ENCODE measurements around the gene P4HTM.
A peak's percentile ranks its signal among the peaks of the same experiment; 100 is the strongest.

Gene P4HTM

GRCh38 chr3:49012441-49013017 lies 22.5 kb downstream of the P4HTM start:
- DNase-seq = peak; percentile 12

- no peak for DNase-seq
These were observed 23.2 kb downstream of the P4HTM start for GRCh38 chr3:49013113-49013737.

- peak; percentile 72 for DNase-seq
These were observed 24.0 kb downstream of the P4HTM start for GRCh38 chr3:49013738-49014660.

GRCh38 chr3:49015072-49015471 lies 25.0 kb downstream of the P4HTM start:
- no peak for DNase-seq

- no peak for DNase-seq
These were observed 25.7 kb downstream of the P4HTM start for GRCh38 chr3:49015765-49016164.

GRCh38 chr3:49016414-49017228 lies 26.6 kb downstream of the P4HTM start:
- no peak for DNase-seq

- DNase-seq = peak; percentile 44
These were observed 27.4 kb downstream of the P4HTM start for GRCh38 chr3:49017229-49017970.

GRCh38 chr3:49017971-49018706 lies 28.1 kb downstream of the P4HTM start, which contains the start of gene DALRD3:
TSS of gene DALRD3 (minus strand) at chr3:49018580. CDS start at chr3:49018564, 16 bp downstream.
- DNase-seq = peak; percentile 69

- no peak for DNase-seq
These were observed 28.6 kb downstream of the P4HTM start for GRCh38 chr3:49018707-49019006.

GRCh38 chr3:49019941-49020329 lies 29.9 kb downstream of the P4HTM start:
- peak; percentile 41 for DNase-seq

- DNase-seq = peak; percentile 55
These were observed 30.5 kb downstream of the P4HTM start for GRCh38 chr3:49020330-49021212.

GRCh38 chr3:49021213-49021812 lies 31.3 kb downstream of the P4HTM start:
- DNase-seq = peak; percentile 94

- DNase-seq = peak; percentile 90
These were observed 32.0 kb downstream of the P4HTM start, which contains the start of gene NDUFAF3 for GRCh38 chr3:49021813-49022687. TSS of gene NDUFAF3 (plus strand) at chr3:49022121. CDS start at chr3:49022145, 24 bp downstream.

- peak; percentile 44 for DNase-seq
These were observed 32.7 kb downstream of the P4HTM start for GRCh38 chr3:49022688-49023171.

- no peak for DNase-seq
These were observed 33.7 kb downstream of the P4HTM start for GRCh38 chr3:49023775-49024174.

GRCh38 chr3:49024449-49024848 lies 34.4 kb downstream of the P4HTM start:
- no peak for DNase-seq

- no peak for DNase-seq
These were observed 35.2 kb downstream of the P4HTM start for GRCh38 chr3:49025005-49025792.
